DND-41 (cell line): ENCODE results near the gene UVSSA.

Experiments used
- CTCF ChIP-seq: IDR thresholded peaks from 2 replicates; pipeline ENCODE4 v1.5.1; 2012; ENCODE audit warnings: borderline replicate concordance, low read length, moderate library complexity, mild to moderate bottlenecking; ENCODE audit not compliant: poor library complexity, severe bottlenecking; ENCODE audit errors: extremely low read depth
- EZH2 ChIP-seq: IDR thresholded peaks from 3 replicates; pipeline ENCODE4 v1.6.1; 2012; ENCODE audit warnings: borderline replicate concordance, low read depth, mild to moderate bottlenecking, moderate library complexity, low read length, inconsistent platforms; ENCODE audit not compliant: severe bottlenecking

GRCh38 chr4:1310796-1311631, 36.0 kb upstream of the UVSSA start:
- TF ChIP-seq CTCF, result no peak
- TF ChIP-seq EZH2, result no peak
